GM18858 (cell line): ENCODE data around the gene GPBP1L1.
"Not testable (repeated sequence)": the region's sequence is repeated elsewhere in the genome, so short reads cannot be mapped to it uniquely, and the experiment has no call there.

Experiments
- ATAC-seq: cut with Tn5 transposase; IDR thresholded peaks from one replicate; pipeline ENCODE4 v1.9.1; 2021; ENCODE audit not compliant: unreplicated experiment

The GPBP1L1 gene

DNA sequence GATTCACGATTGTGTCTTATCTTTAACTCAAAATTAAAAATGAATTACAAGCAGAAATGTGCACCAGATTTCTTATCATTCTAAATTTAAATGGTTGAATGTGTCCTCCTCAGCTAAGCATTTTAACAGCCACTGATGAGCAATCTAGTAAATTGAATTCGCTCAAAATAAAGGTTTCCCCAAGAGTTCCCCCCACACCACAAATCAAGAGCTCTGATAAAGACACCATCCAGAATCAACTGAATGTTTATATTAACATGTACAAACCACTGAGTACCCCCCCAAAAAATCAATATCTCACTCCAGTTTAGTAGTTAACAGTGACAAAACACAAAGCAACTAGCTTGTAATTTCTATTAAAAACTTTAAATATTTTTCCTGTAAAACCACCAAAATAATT is 1.9 kb downstream of the GPBP1L1 start:
- no peak for ATAC-seq

- ATAC-seq, result no peak
Observed at GRCh38 chr1:45682942-45683341, 3.4 kb downstream of the GPBP1L1 start.

GRCh38 chr1:45679123-45679522 is 7.2 kb downstream of the GPBP1L1 start:
- ATAC-seq, result no peak

GRCh38 chr1:45678489-45678888 is 7.8 kb downstream of the GPBP1L1 start:
- ATAC-seq, result no peak

DNA sequence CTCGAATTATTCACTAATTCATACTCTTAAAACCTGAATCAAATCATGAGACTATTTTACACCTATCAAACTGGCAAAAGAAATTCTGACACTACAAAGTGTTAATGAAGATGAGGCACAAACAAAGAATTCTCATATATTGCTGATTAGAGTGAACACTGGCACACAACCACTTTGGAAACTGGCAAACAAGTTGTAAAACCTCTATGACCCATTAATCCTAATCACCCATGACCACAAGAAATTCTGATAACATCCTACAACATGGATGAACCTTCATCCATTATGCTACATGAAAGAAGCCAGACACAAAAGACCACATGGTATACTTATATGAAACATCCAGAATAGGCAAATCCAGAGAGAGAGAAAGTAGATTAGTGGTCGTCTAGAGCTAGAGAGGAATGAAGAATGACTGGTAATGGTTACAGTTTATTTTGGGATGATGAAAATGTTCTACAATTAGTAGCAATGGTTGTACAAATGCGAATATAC is 8.5 kb downstream of the GPBP1L1 start:
- ATAC-seq, result no peak

DNA sequence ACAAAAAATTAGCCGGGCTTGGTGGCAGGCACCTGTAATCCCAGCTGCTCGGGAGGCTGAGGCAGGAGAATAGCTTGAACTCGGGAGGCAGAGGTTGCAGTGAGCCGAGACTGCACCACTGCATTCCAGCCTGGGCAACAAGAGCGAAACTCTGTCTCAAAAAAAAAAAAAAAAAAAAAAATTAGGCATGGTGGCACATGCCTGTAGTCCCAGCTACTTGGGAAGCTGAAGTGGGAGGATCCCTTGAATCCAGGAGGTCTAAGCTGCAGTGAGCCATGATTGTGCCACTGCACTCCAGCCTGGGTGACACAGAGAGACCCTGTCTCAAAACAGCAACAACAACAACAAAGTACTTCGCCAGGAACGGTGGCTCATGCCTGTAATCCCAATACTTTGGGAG is 9.8 kb downstream of the GPBP1L1 start:
- not testable (repeated sequence) for ATAC-seq

GRCh38 chr1:45674478-45674877 is 11.9 kb downstream of the GPBP1L1 start:
- ATAC-seq, result no peak

GRCh38 chr1:45673956-45674355 is 12.4 kb downstream of the GPBP1L1 start:
- no peak for ATAC-seq

DNA sequence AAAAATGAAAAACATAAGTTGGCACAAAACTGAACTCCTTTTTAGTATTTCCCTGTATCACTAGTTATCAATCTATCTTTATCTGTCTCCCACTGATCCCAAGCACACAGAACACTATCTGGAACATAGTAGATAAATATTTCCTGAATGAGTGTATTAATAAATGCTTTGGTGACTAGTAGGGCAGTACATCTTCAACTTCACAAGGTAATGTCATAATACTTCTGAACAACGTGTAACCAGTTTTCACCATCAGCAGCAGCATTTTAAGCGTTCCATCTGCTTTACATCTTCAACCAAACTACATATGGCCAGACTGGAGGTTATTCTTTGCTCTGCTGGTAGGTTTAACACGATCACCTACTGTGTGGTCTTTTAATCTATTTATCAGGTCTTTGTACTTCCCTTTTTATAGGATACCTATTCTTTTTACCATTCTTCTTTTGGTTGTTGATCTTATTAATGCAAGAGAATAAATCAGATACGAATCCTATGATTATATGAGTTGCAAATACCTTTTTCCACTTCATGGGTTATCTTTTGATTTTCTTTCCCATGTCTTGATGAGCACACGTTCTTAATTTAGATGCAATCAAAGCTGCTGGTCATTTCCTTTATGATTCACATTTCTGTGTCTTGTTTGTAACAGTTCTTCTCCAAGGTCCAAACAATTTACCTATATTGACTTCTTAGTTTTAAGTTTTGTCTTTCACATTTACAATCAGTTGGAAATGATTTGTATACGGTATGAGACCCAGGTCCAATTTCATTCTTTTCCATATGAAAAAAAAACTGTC is 16.3 kb downstream of the GPBP1L1 start:
- no peak for ATAC-seq

GRCh38 chr1:45669379-45669778 is 17.0 kb downstream of the GPBP1L1 start:
- no peak for ATAC-seq

DNA sequence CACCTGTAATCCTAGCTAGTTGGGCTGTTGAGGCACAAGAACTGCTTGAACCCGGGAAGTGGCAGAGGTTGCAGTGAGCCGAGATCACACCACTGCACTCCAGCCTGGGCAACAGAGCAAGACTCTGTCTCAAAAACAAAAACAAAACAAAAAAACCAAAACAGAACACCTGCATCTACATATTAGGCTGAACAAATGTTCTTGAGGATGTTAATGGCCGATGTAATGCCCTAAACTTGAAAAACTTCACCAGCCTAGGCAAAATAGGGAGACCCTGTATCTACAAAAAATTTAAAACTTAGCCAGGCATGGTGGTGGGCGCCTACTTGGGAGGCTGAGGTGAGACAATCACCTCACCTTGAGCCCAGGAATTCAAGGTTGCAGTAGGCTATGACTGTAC is 17.8 kb downstream of the GPBP1L1 start:
- ATAC-seq, result no peak

DNA sequence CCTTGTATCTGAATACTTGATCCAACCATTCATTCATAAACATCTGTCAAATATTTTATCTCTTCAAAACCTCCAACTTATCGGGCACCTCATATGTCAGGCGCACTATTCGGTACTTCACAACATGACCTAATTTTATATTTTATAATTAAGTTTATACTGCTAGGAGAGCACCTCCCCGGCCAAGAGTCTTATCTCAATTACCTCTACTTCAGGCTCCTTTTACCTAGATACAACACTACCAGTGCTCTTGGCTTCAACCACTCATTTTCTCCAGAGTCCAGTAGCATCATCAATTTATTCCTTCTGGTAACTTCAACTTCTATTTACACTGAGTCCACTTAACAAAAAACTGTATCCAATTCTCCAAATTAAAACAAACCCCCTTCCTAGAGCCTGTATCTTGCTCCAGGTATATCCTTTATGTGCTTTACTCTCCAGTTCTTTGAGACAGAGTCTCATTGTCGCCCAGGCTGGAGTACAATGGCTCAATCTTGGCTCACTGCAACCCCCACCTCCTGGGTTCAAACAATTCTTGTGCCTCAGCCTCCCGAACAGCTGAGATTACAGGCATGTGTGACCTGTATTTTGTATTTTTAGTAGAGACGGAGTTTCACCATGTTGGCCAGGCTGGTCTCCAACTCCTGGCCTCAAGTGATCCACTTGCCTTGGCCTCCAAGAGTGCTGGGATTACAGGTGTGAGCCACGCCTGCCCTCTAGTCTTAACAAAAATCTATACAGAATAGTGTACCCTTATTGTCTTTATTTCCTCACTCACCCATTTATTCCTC is 18.8 kb downstream of the GPBP1L1 start:
- ATAC-seq, result no peak

DNA sequence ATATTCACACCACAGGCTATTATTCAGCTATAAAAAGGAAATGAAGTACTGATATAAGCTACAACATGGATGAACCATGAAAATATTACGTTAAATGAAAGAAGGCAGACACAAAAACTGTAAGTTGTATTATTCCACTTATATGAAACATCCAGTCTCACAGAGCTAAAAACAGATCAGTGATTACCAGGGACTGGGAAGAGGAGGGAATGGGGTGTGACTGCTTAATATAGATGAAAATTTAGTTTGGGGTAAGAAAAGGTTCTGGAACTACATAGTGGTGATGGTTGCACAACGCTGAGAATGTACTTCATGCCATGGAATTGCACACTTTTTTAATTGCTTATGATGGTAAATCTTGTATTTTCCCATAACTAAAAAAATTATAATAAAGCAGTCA is 19.5 kb downstream of the GPBP1L1 start:
- ATAC-seq, result no peak

- no peak for ATAC-seq
Observed at GRCh38 chr1:45660336-45660735, 26.0 kb downstream of the GPBP1L1 start.

- ATAC-seq, result no peak
Observed at GRCh38 chr1:45659222-45659621, 27.1 kb downstream of the GPBP1L1 start.

- no peak for ATAC-seq
Observed at GRCh38 chr1:45658171-45658570, 28.2 kb downstream of the GPBP1L1 start.

GRCh38 chr1:45656573-45657226 is 29.6 kb downstream of the GPBP1L1 start:
- no peak for ATAC-seq

- ATAC-seq, result no peak
Observed at GRCh38 chr1:45654540-45655280, 31.6 kb downstream of the GPBP1L1 start.

DNA sequence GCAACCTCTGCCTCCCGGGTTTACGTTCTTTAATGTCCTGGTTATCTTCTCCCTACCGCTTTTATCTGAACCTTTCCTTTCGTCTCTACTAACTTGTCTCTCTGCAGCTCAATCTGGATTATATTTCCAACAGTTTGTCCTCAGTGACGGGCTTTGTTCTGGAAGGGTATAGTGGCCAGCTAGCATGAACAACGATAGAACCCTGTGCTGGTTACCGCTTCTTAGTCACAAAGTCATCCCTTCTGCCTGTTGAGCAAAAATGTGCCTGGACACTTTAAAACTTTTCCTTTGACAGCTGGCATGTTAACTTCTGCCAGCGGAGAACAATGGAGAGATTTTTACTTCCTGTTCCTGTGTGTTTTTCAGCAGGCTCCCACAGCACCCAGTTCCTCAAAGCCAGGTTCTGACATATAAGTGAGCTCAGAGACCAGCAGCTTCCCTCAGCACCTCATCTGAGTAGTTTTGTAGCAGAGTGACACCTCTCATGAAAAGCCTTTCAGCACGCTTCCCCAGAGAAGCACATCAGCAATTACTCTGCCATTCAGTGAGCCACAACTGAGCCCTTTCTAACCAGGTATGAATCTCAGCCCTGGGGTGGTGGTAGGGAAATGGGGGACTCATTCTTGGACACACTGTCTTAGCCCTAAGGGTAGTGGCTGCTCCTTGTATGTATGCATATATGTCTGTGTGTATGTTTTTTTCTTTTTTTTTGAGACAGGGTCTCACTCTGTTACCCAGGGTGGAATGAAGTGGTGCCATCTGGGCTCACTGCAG is 38.9 kb downstream of the GPBP1L1 start:
- no peak for ATAC-seq

- ATAC-seq, result no peak
Observed at GRCh38 chr1:45644661-45645060, 41.7 kb downstream of the GPBP1L1 start.
